Testis (tissue), 3 donors: Measurements from ENCODE around the gene CHTF8. TPM values are rescaled to one million over a fixed set of nuclear protein-coding genes. Genes with fewer than 3 reads are reported as not detected.

Experiments used
- DNase-seq: peaks from one replicate; pipeline ENCODE4 v3.0.0-alpha.2; 2019
- H3K27ac ChIP-seq, 2 donors: fragments of 200-600 bp; sonication (generic); one replicate each; pipeline ENCODE4 v1.5.1; 2019
- H3K27me3 ChIP-seq: fragments of 200-600 bp; sonication (generic); one replicate; pipeline ENCODE4 v1.5.1; 2019
- H3K36me3 ChIP-seq: fragments of 200-600 bp; sonication (generic); one replicate; pipeline ENCODE4 v1.5.1; 2017; ENCODE audit warnings: low read depth; ENCODE audit errors: missing control alignments
- H3K4me1 ChIP-seq: fragments of 200-600 bp; sonication (generic); one replicate; pipeline ENCODE4 v1.5.1; 2019
- H3K4me3 ChIP-seq, 2 donors: fragments of 200-600 bp; sonication (generic); one replicate each; pipeline ENCODE4 v1.5.1; 2017 to 2019
- H3K9me3 ChIP-seq: fragments of 200-600 bp; sonication (generic); one replicate; pipeline ENCODE4 v1.5.1; 2017
- CTCF ChIP-seq, 3 experiments: fragments of 450-650 bp in 2 of 3; fragments of 200-600 bp in 1 of 3; sonication (generic) in 1 of 3; IDR thresholded peaks; one replicate each; pipeline ENCODE4 v1.5.1; 2016 to 2019; ENCODE audit warnings: antibody characterized with exemption in 3 of 3, mild to moderate bottlenecking in 2 of 3, moderate library complexity in 1 of 3
- POLR2A ChIP-seq: fragments of 450-650 bp; IDR thresholded peaks from one replicate; pipeline ENCODE4 v1.6.1; 2017; ENCODE audit warnings: antibody characterized with exemption, mild to moderate bottlenecking, moderate library complexity
- WGBS, 2 donors: methylation state at CpG; one replicate each; pipeline ENCODE4 v1.1.5; 2018; 5-methylcytosine and 5-hydroxymethylcytosine counted together
- intact Hi-C: fragments of 100-400 bp; cut with DNase I; formaldehyde crosslinking; loops from one replicate; pipeline ENCODE4 v1.15.1; 2023; ENCODE audit warnings: low total_unique reads
- polyA plus RNA-seq: library from polyadenylated mRNA; stranded (reverse); fragments of 350-450 nt; fragmentation: Illumina TruSeq; extraction: RNeasy Lipid Tissue Mini Kit (QIAGEN cat#74804); gene quantifications from one replicate; pipeline ENCODE4 v1.2.3, GENCODE V29; 2014; ENCODE audit warnings: low read depth, low replicate concordance; ENCODE audit not compliant: insufficient read depth
- small RNA-seq, 2 donors: library from RNA; depleted of rRNA; stranded (forward); fragments of <200 nt; gene quantifications; one replicate each; pipeline ENCODE3, GENCODE V24; 2016
- total RNA-seq, 2 donors: library from RNA; depleted of rRNA; stranded (reverse); fragments of >200 nt; gene quantifications; one replicate each; pipeline ENCODE4 v1.2.3, GENCODE V29; 2016

CHTF8 gene
- total and polyA plus RNA-seq, 3 donors from 2014 or later, result 122 to 147 (median 131) TPM

- TF ChIP-seq CTCF (IDR thresholded peaks at IDR 0.05) (no peak), POLR2A (no peak)
- intact Hi-C loops, result no loop called here
- Histone ChIP-seq H3K27ac (no peak overlapping the region), H3K9me3 (no peaks in the 10 kb centered on the region), H3K4me1 (no peaks in the 10 kb centered on the region), H3K27me3 (no peaks in the 10 kb centered on the region), H3K36me3 (no peaks in the 10 kb centered on the region), H3K4me3 (no peak overlapping the region)
- no peak for DNase-seq
- 88 to 89% methylated on average over 4 of the region's 4 CpGs for WGBS, 2 donors
Observed at GRCh38 chr16:69077251-69077650, 55.1 kb downstream of the CHTF8 start.

GRCh38 chr16:69073181-69073702 is 59.1 kb downstream of the CHTF8 start:
- H3K27ac ChIP-seq, result no peak overlapping the region
- TF ChIP-seq POLR2A (no peak), CTCF (IDR thresholded peaks at IDR 0.05) (no peak)
- no peak overlapping the region for H3K4me3 ChIP-seq
- WGBS, 2 donors, result 92 to 94% methylated on average over 10 of the region's 10 CpGs
- no peaks in the 10 kb centered on the region for H3K36me3 ChIP-seq
- intact Hi-C loops, result no loop called here
- H3K9me3 ChIP-seq, result no peaks in the 10 kb centered on the region
- H3K4me1 ChIP-seq, result no peaks in the 10 kb centered on the region
- H3K27me3 ChIP-seq, result no peaks in the 10 kb centered on the region
- DNase-seq, result no peak

GRCh38 chr16:69072640-69072974 is 59.8 kb downstream of the CHTF8 start:
- H3K4me3 ChIP-seq, result no peak overlapping the region
- 63 to 79% methylated on average over 2 of the region's 2 CpGs for WGBS, 2 donors
- H3K27me3 ChIP-seq, result no peaks in the 10 kb centered on the region
- intact Hi-C loops, result no loop called here
- no peaks in the 10 kb centered on the region for H3K9me3 ChIP-seq
- no peaks in the 10 kb centered on the region for H3K36me3 ChIP-seq
- TF ChIP-seq CTCF (IDR thresholded peaks at IDR 0.05) (no peak), POLR2A (no peak)
- no peak for DNase-seq
- no peak overlapping the region for H3K27ac ChIP-seq
- H3K4me1 ChIP-seq, result no peaks in the 10 kb centered on the region

GRCh38 chr16:69071036-69071435 is 61.4 kb downstream of the CHTF8 start:
- Histone ChIP-seq H3K36me3 (no peaks in the 10 kb centered on the region), H3K27ac (no peak overlapping the region), H3K4me1 (no peaks in the 10 kb centered on the region), H3K27me3 (no peaks in the 10 kb centered on the region), H3K4me3 (no peak overlapping the region), H3K9me3 (no peaks in the 10 kb centered on the region)
- TF ChIP-seq CTCF (IDR thresholded peaks at IDR 0.05) (no peak), POLR2A (no peak)
- 83 to 85% methylated on average over 3 of the region's 3 CpGs for WGBS, 2 donors
- intact Hi-C loops, result no loop called here
- DNase-seq, result no peak

- no peak for DNase-seq
- no peaks in the 10 kb centered on the region for H3K36me3 ChIP-seq
- peaks cover 7% of the 10 kb centered on the region for H3K4me1 ChIP-seq
- TF ChIP-seq CTCF (IDR thresholded peaks at IDR 0.05), result no peak
- TF ChIP-seq POLR2A, result no peak
- intact Hi-C loops, result no loop called here
- H3K27ac ChIP-seq, result no peak overlapping the region
- WGBS, 2 donors, result 97 to 99% methylated on average over 5 of the region's 5 CpGs
- H3K9me3 ChIP-seq, result no peaks in the 10 kb centered on the region
- no peak overlapping the region for H3K4me3 ChIP-seq
- H3K27me3 ChIP-seq, result no peaks in the 10 kb centered on the region
Observed at GRCh38 chr16:69069504-69069903, 62.9 kb downstream of the CHTF8 start.

Small RNA genes lying within 50 kb of the gene (small RNA-seq; reads per million reads assigned to genes)
- 0 reads per million in 2 donors for gene RNU6-22P

Other genes starting within 250 kb of the CHTF8 start
- gene HAS3, start 26.9 kb downstream of the CHTF8 start, total RNA-seq, result 1 to 10 TPM; 4.7 to 7.7 TPM
- 4.8 TPM for gene HAS3, start 26.9 kb downstream of the CHTF8 start, polyA plus RNA-seq
- gene UTP4, start 61 bp upstream of the CHTF8 start, total RNA-seq, result 10 to 100 TPM; 72.8 to 78.3 TPM
- gene UTP4, start 61 bp upstream of the CHTF8 start, polyA plus RNA-seq, result 80.5 TPM
- gene SNTB2, start 54.6 kb upstream of the CHTF8 start, total RNA-seq, result 10 to 100 TPM; 35.1 to 39.3 TPM
- 29.2 TPM for gene SNTB2, start 54.6 kb upstream of the CHTF8 start, polyA plus RNA-seq
- 10 to 100 TPM; 39.8 to 43.1 TPM for gene VPS4A, start 178.8 kb upstream of the CHTF8 start, total RNA-seq
- 31.9 TPM for gene VPS4A, start 178.8 kb upstream of the CHTF8 start, polyA plus RNA-seq
- gene PDF, start 198.0 kb upstream of the CHTF8 start, total RNA-seq, result 10 to 100 TPM; 25.7 to 27.9 TPM
- 3.9 TPM for gene PDF, start 198.0 kb upstream of the CHTF8 start, polyA plus RNA-seq
- 10 to 100 TPM; 90.8 to 96.6 TPM for gene COG8, start 207.0 kb upstream of the CHTF8 start, total RNA-seq
- gene COG8, start 207.0 kb upstream of the CHTF8 start, polyA plus RNA-seq, result 74.1 TPM
- gene NIP7, start 207.2 kb upstream of the CHTF8 start, total RNA-seq, result 10 to 100 TPM; 16.2 to 17.2 TPM
- gene NIP7, start 207.2 kb upstream of the CHTF8 start, polyA plus RNA-seq, result 22.4 TPM
- 1 to 10 TPM in 1 of 2 donors, not detected in 1; 1.4 TPM for gene TMED6, start 219.2 kb upstream of the CHTF8 start, total RNA-seq
- gene TMED6, start 219.2 kb upstream of the CHTF8 start, polyA plus RNA-seq, result 1.6 TPM